ENCODE data around the gene PHKG2.

- TF ChIP-seq EZH2phosphoT487 (IDR thresholded peaks at IDR 0.05; ENCODE audit: low read length) (no peak), CTCF (IDR thresholded peaks at IDR 0.05; ENCODE audit: low read length) (no peak)
These were observed 7.9 kb downstream of the PHKG2 start for GRCh38 chr16:30755955-30756780.
